OCI-LY1 (cell line): ENCODE results near the gene ACY1.
A peak's percentile ranks its signal among the peaks of the same experiment; 100 is the strongest.

Experiments used
- H2AFZ ChIP-seq: fragments of 200-600 bp; sonication (generic), shearing (Covaris generic); 2 replicates; pipeline ENCODE4 v1.6.0; 2014; ENCODE audit warnings: antibody characterized with exemption, mild to moderate bottlenecking, low read length
- H3F3A ChIP-seq: fragments of 200-600 bp; sonication (generic), shearing (Covaris generic); 2 replicates; pipeline ENCODE4 v1.6.0; 2014; ENCODE audit warnings: mild to moderate bottlenecking, antibody characterized with exemption, low read length, moderate library complexity; ENCODE audit not compliant: insufficient read depth
- H3K27ac ChIP-seq: fragments of 200-600 bp; sonication (generic); 2 replicates; pipeline ENCODE4 v1.5.1; 2014; ENCODE audit warnings: low read length, mixed run types, mild to moderate bottlenecking, low read depth; ENCODE audit not compliant: poor library complexity, severe bottlenecking
- H3K27me3 ChIP-seq: fragments of 200-600 bp; sonication (generic); 2 replicates; pipeline ENCODE4 v1.6.0; 2014; ENCODE audit warnings: antibody characterized with exemption, mild to moderate bottlenecking, low read length, moderate library complexity; ENCODE audit not compliant: insufficient read depth
- H3K36me3 ChIP-seq: fragments of 200-600 bp; sonication (generic); 2 replicates; pipeline ENCODE4 v1.6.1; 2014; ENCODE audit warnings: mild to moderate bottlenecking, antibody characterized with exemption, low read length, moderate library complexity, mixed read lengths; ENCODE audit not compliant: insufficient read depth
- H3K4me1 ChIP-seq: fragments of 200-600 bp; sonication (generic); 2 replicates; pipeline ENCODE4 v1.5.1; 2014; ENCODE audit warnings: mild to moderate bottlenecking, low read length, moderate library complexity; ENCODE audit not compliant: insufficient read depth, severe bottlenecking
- H3K4me2 ChIP-seq: fragments of 200-600 bp; sonication (generic), shearing (Covaris generic); 2 replicates; pipeline ENCODE4 v1.6.1; 2014; ENCODE audit warnings: low read length
- H3K4me3 ChIP-seq: fragments of 200-600 bp; sonication (generic); 2 replicates; pipeline ENCODE4 v1.5.1; 2014; ENCODE audit warnings: low read length, low read depth, mild to moderate bottlenecking, mixed read lengths; ENCODE audit not compliant: poor library complexity, severe bottlenecking
- H3K79me2 ChIP-seq: fragments of 200-600 bp; shearing (Covaris generic); 2 replicates; pipeline ENCODE4 v1.6.1; 2016; ENCODE audit warnings: mixed run types, low read length, mixed read lengths; ENCODE audit not compliant: insufficient read depth
- H3K9ac ChIP-seq: fragments of 200-600 bp; sonication (generic), shearing (Covaris generic); 2 replicates; pipeline ENCODE4 v1.6.1; 2014; ENCODE audit warnings: mild to moderate bottlenecking, low read length, mixed read lengths
- H3K9me2 ChIP-seq: fragments of 200-600 bp; sonication (generic), shearing (Covaris generic); 2 replicates; pipeline ENCODE4 v1.6.1; 2014; ENCODE audit warnings: low read depth, mild to moderate bottlenecking, low read length, mixed read lengths
- H3K9me3 ChIP-seq: fragments of 200-600 bp; shearing (Covaris generic); 2 replicates; pipeline ENCODE4 v1.6.1; 2014; ENCODE audit warnings: low read length, mixed read lengths
- H4K20me1 ChIP-seq: fragments of 200-600 bp; sonication (generic), shearing (Covaris generic); 2 replicates; pipeline ENCODE4 v1.6.0; 2016; ENCODE audit warnings: mild to moderate bottlenecking, low read length; ENCODE audit not compliant: insufficient read depth
- CTCF ChIP-seq: fragments of 200-600 bp; sonication (generic), shearing (Covaris generic); IDR thresholded peaks from 2 replicates; pipeline ENCODE4 v1.5.1; 2017; ENCODE audit warnings: mild to moderate bottlenecking, antibody characterized with exemption, low read length, moderate library complexity, mixed read lengths
- EZH2 ChIP-seq: fragments of 200-600 bp; sonication (generic), shearing (Covaris generic); IDR thresholded peaks from 2 replicates; pipeline ENCODE4 v1.8.0; 2017; ENCODE audit warnings: borderline replicate concordance, mixed run types, mild to moderate bottlenecking, antibody characterized with exemption, low read length, moderate library complexity, mixed read lengths

The ACY1 gene

GRCh38 chr3:52002748-52003147, 19.4 kb downstream of the ACY1 start:
- Histone ChIP-seq H3F3A (no peaks in the 10 kb centered on the region), H3K9me2 (no peaks in the 10 kb centered on the region), H2AFZ (no peak overlapping the region), H3K4me3 (no peak overlapping the region), H3K4me2 (no peak overlapping the region), H3K9ac (no peak overlapping the region), H4K20me1 (no peaks in the 10 kb centered on the region), H3K27ac (no peak overlapping the region), H3K27me3 (0 out of 2 replicates have a peak, but pooled peaks cover 7% of the 10 kb centered on the region), H3K4me1 (no peaks in the 10 kb centered on the region), H3K79me2 (no peaks in the 10 kb centered on the region), H3K36me3 (no peaks in the 10 kb centered on the region), H3K9me3 (no peaks in the 10 kb centered on the region)
- TF ChIP-seq CTCF (no peak), EZH2 (no peak)

- H2AFZ ChIP-seq, result no peak overlapping the region
- H3K9me3 ChIP-seq, result no peaks in the 10 kb centered on the region
- TF ChIP-seq CTCF, result peak; percentile 28; the same call in 1 of the 2 replicates
- TF ChIP-seq EZH2, result no peak
- H3K27me3 ChIP-seq, result 0 out of 2 replicates have a peak, but pooled peaks cover 7% of the 10 kb centered on the region
- no peaks in the 10 kb centered on the region for H4K20me1 ChIP-seq
- no peak overlapping the region for H3K4me3 ChIP-seq
- H3K36me3 ChIP-seq, result no peaks in the 10 kb centered on the region
- no peaks in the 10 kb centered on the region for H3K4me1 ChIP-seq
- no peaks in the 10 kb centered on the region for H3K79me2 ChIP-seq
- no peak overlapping the region for H3K9ac ChIP-seq
- H3K4me2 ChIP-seq, result no peak overlapping the region
- no peaks in the 10 kb centered on the region for H3F3A ChIP-seq
- H3K9me2 ChIP-seq, result no peaks in the 10 kb centered on the region
- no peak overlapping the region for H3K27ac ChIP-seq
These were observed 20.9 kb downstream of the ACY1 start for GRCh38 chr3:52004163-52004787.

GRCh38 chr3:52004906-52005395, 21.6 kb downstream of the ACY1 start:
- Histone ChIP-seq H3K27me3 (0 out of 2 replicates have a peak, but pooled peaks cover 7% of the 10 kb centered on the region), H2AFZ (no peak overlapping the region), H3K79me2 (no peaks in the 10 kb centered on the region), H3K4me3 (no peak overlapping the region), H3K4me1 (no peaks in the 10 kb centered on the region), H3K9me2 (no peaks in the 10 kb centered on the region), H3K9ac (no peak overlapping the region), H3K27ac (no peak overlapping the region), H3K4me2 (no peak overlapping the region), H4K20me1 (no peaks in the 10 kb centered on the region), H3K9me3 (no peaks in the 10 kb centered on the region), H3K36me3 (no peaks in the 10 kb centered on the region), H3F3A (no peaks in the 10 kb centered on the region)
- TF ChIP-seq EZH2 (no peak), CTCF (no peak)
